MCF 10A (cell line): ENCODE results near the gene MYO1G. TPM values are rescaled to one million over a fixed set of nuclear protein-coding genes. Genes with fewer than 3 reads are reported as not detected.
A peak's percentile ranks its signal among the peaks of the same experiment; 100 is the strongest.

Source experiments
- BruUV-seq: library from RNA; stranded (reverse); fragments of 400-500 nt; replicated peaks from 2 replicates; lab custom pipeline; 2021; lab: Mats Ljungman, UMichigan
- CTCF ChIA-PET: fragments of 300-600 bp; sonication (Branson Sonifier 250); formaldehyde crosslinking; extraction: SDS; loops from one replicate; lab custom pipeline; 2021; ENCODE audit warnings: antibody characterized with exemption, inconsistent platforms; lab: Yijun Ruan, JAX
- POLR2A ChIA-PET: fragments of 300-600, 350-650 bp; sonication (Branson Sonifier 250); formaldehyde crosslinking; extraction: SDS; loops from one replicate; lab custom pipeline; 2020; ENCODE audit warnings: antibody characterized with exemption, inconsistent platforms; lab: Yijun Ruan, JAX
- DNase-seq: peaks from one replicate; pipeline ENCODE4 v3.0.0-alpha.2; 2018; ENCODE audit not compliant: unreplicated experiment
- H3K27ac Mint-ChIP-seq: one replicate; pipeline ENCODE4 v1.8.0; 2022; ENCODE audit warnings: mild to moderate bottlenecking, low read depth, mixed read lengths; ENCODE audit not compliant: unreplicated experiment
- H3K27me3 Mint-ChIP-seq: one replicate; pipeline ENCODE4 v1.8.0; 2022; ENCODE audit warnings: mixed read lengths; ENCODE audit not compliant: insufficient read depth, unreplicated experiment
- H3K36me3 Mint-ChIP-seq: one replicate; pipeline ENCODE4 v1.8.0; 2022; ENCODE audit warnings: mild to moderate bottlenecking, moderate library complexity, mixed read lengths; ENCODE audit not compliant: insufficient read depth, unreplicated experiment
- H3K4me1 Mint-ChIP-seq: one replicate; pipeline ENCODE4 v1.8.0; 2022; ENCODE audit warnings: mixed read lengths; ENCODE audit not compliant: insufficient read depth, unreplicated experiment
- H3K4me3 Mint-ChIP-seq: one replicate; pipeline ENCODE4 v1.8.0; 2022; ENCODE audit warnings: mild to moderate bottlenecking, moderate library complexity, mixed read lengths; ENCODE audit not compliant: unreplicated experiment
- H3K9me3 Mint-ChIP-seq: one replicate; pipeline ENCODE4 v1.8.0; 2022; ENCODE audit warnings: mixed read lengths; ENCODE audit not compliant: unreplicated experiment
- CTCF ChIP-seq: fragments of 200-600 bp; IDR thresholded peaks from one replicate; pipeline ENCODE4 v1.8.0; 2022; ENCODE audit warnings: antibody characterized with exemption, mild to moderate bottlenecking; ENCODE audit not compliant: unreplicated experiment
- intact Hi-C: fragments of 100-400 bp; cut with micrococcal nuclease; formaldehyde crosslinking; loops from 2 replicates; pipeline ENCODE4 v1.14.1; 2022
- total RNA-seq: library from RNA; stranded (reverse); gene quantifications from 2 replicates; pipeline ENCODE4 v1.2.3, GENCODE V29; 2022

The MYO1G gene
- total RNA-seq, 1 experiment from 2014 or later = 0.14 TPM

GRCh38 chr7:45001826-45002225 lies 23.0 kb upstream of the MYO1G start:
- H3K4me3 Mint-ChIP-seq = peak overlapping the region; percentile 75
- DNase-seq = no peak
- TF ChIP-seq CTCF = no peak
- CTCF ChIA-PET = interaction anchor here (0.6 to 3.0 kb wide), 13 partner anchors 10 to 146 kb away, joined by 3 to 15 read pairs (median 4); partner anchors contain the start of gene PURB
- no TSS peak for BruUV-seq
- H3K36me3 Mint-ChIP-seq = peaks cover 16% of the 10 kb centered on the region
- no peak overlapping the region for H3K27ac Mint-ChIP-seq
- intact Hi-C loops = no loop called here
- H3K9me3 Mint-ChIP-seq = no peaks in the 10 kb centered on the region
- no peaks in the 10 kb centered on the region for H3K27me3 Mint-ChIP-seq
- POLR2A ChIA-PET = interaction anchor here (0.6 to 8.8 kb wide), 26 partner anchors 9 to 958 kb away, joined by 3 to 190 read pairs (median 8); partner anchors contain the start of genes DDX56, H2AZ2, NUDCD3 and OGDH
- H3K4me1 Mint-ChIP-seq = peaks cover 17% of the 10 kb centered on the region

GRCh38 chr7:45001138-45001694 lies 22.4 kb upstream of the MYO1G start:
- CTCF ChIA-PET = interaction anchor here (0.7 to 3.0 kb wide), 10 partner anchors 10 to 157 kb away, joined by 3 to 15 read pairs (median 4); no protein-coding TSS in a partner anchor
- Mint-ChIP-seq H3K4me3 (peak overlapping the region; percentile 75), H3K4me1 (peaks cover 23% of the 10 kb centered on the region), H3K27ac (peak overlapping the region; percentile 72), H3K36me3 (peaks cover 12% of the 10 kb centered on the region), H3K9me3 (no peaks in the 10 kb centered on the region), H3K27me3 (no peaks in the 10 kb centered on the region)
- intact Hi-C loops = no loop called here
- BruUV-seq = TSS peak; percentile 40
- no peak for TF ChIP-seq CTCF
- POLR2A ChIA-PET = interaction anchor here (0.6 to 8.8 kb wide), 28 partner anchors 10 to 958 kb away, joined by 3 to 190 read pairs (median 7); partner anchors contain the start of genes DDX56, H2AZ2, NUDCD3 and OGDH
- peak; percentile 51 for DNase-seq

GRCh38 chr7:45000093-45001032 lies 21.5 kb upstream of the MYO1G start, which contains the start of gene CCM2:
Gene CCM2, plus strand, starts transcription at chr7:45000201. Its CDS starts 133 bp downstream, at chr7:45000334.
- no TSS peak for BruUV-seq
- intact Hi-C loops = no loop called here
- no peak for TF ChIP-seq CTCF
- peak within 1 kb of the TSS; percentile 75 for H3K4me3 Mint-ChIP-seq
- no peaks in the 10 kb centered on the region for H3K27me3 Mint-ChIP-seq
- H3K36me3 Mint-ChIP-seq = peaks cover 11% of the 10 kb centered on the region
- H3K27ac Mint-ChIP-seq = peak within 1 kb of the TSS; percentile 72
- CTCF ChIA-PET = interaction anchor here (1.0 to 3.0 kb wide), 7 partner anchors 10 to 156 kb away, joined by 3 to 15 read pairs (median 5); no protein-coding TSS in a partner anchor
- peaks cover 27% of the 10 kb centered on the region for H3K4me1 Mint-ChIP-seq
- no peaks in the 10 kb centered on the region for H3K9me3 Mint-ChIP-seq
- POLR2A ChIA-PET = interaction anchor here (0.9 to 8.8 kb wide), 26 partner anchors 11 to 509 kb away, joined by 3 to 190 read pairs (median 7); partner anchors contain the start of genes DDX56, H2AZ2, NUDCD3 and OGDH
- no peak for DNase-seq
